Activated B cell treated with CpG ODN at 0.5 μM for 24 hours (primary cell): ENCODE measurements around the gene KCNK16. TPM values are rescaled to one million over a fixed set of nuclear protein-coding genes. Genes with fewer than 3 reads are reported as not detected.

Source experiments
- ATAC-seq: fragments of 200-7000 bp; cut with Tn5 transposase; one replicate; pipeline ENCODE4 v1.10.0; 2021; ENCODE audit warnings: low read depth, mild to moderate bottlenecking, moderate library complexity
- CTCF ChIA-PET: fragments of 350-600 bp; sonication (Branson Sonifier 250); formaldehyde crosslinking; loops from one replicate; lab custom pipeline; 2021; ENCODE audit warnings: antibody characterized with exemption; lab: Charles Lee
- POLR2A ChIA-PET: fragments of 350-600 bp; sonication (Branson Sonifier 250); formaldehyde crosslinking; loops from one replicate; lab custom pipeline; 2021; ENCODE audit warnings: antibody characterized with exemption; lab: Charles Lee
- DNase-seq: peaks from one replicate; pipeline ENCODE4 v3.0.0; 2022
- H3K27ac Mint-ChIP-seq: one replicate; pipeline ENCODE4 v1.8.0; 2020; ENCODE audit warnings: mixed read lengths
- H3K27me3 Mint-ChIP-seq: one replicate; pipeline ENCODE4 v1.8.0; 2021; ENCODE audit warnings: mixed read lengths
- H3K36me3 Mint-ChIP-seq: one replicate; pipeline ENCODE4 v1.8.0; 2021; ENCODE audit warnings: low read depth, mixed read lengths
- H3K4me1 Mint-ChIP-seq: one replicate; pipeline ENCODE4 v1.8.0; 2021; ENCODE audit warnings: mixed read lengths
- H3K4me3 Mint-ChIP-seq: one replicate; pipeline ENCODE4 v1.8.0; 2020; ENCODE audit warnings: mild to moderate bottlenecking, mixed read lengths
- H3K9me3 Mint-ChIP-seq: one replicate; pipeline ENCODE4 v1.8.0; 2020; ENCODE audit warnings: mixed read lengths
- CTCF ChIP-seq: fragments of 200-600 bp; IDR thresholded peaks from one replicate; pipeline ENCODE4 v1.8.0; 2022; ENCODE audit warnings: antibody characterized with exemption, mild to moderate bottlenecking
- intact Hi-C: fragments of 100-400 bp; cut with micrococcal nuclease; formaldehyde crosslinking; loops from one replicate; pipeline ENCODE4 v1.15.1; 2024
- total RNA-seq: library from RNA; stranded (reverse); gene quantifications from 2 replicates; pipeline ENCODE4 v1.2.3, GENCODE V29; 2022

The KCNK16 gene
- total RNA-seq, 1 donor from 2014 or later: not detected

DNA sequence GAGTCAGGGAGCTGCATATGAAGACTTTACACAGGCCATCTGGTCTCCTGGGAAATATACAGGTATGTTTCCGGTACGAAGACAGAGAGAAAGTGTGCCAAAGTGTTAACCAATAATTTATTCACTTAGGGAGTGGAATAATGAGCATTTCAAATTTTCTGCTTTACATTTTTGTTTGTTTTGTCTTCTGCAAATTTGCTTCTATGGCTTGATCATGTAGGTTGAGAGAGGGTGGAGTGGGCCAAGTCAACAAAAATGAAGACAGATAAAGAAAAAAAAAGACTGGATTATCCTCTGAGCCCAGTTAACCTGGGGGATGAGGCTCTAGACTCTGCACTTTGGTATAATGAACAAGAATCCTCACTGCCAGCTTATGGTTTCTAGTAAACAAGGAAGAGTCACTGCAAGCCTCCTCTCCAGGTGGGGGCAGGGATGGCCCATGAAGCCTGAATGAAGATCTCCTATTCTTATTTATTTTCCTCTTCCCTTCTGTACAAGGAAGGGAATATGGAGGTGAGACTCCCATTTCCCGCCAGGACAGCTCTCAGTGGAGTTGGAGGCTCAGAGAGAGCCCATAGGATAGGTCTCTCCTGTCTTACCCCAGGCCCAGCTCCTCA lies 46.0 kb downstream of the KCNK16 start:
- TF ChIP-seq CTCF: no peak
- Mint-ChIP-seq H3K27me3 (peaks cover 23% of the 10 kb centered on the region), H3K9me3 (peaks cover 3% of the 10 kb centered on the region), H3K4me1 (no peaks in the 10 kb centered on the region), H3K27ac (no peak overlapping the region), H3K4me3 (no peak overlapping the region), H3K36me3 (no peaks in the 10 kb centered on the region)
- intact Hi-C loops: no loop called here
- DNase-seq (no peak), ATAC-seq (no peak)
- ChIA-PET POLR2A (no interaction called here), CTCF (no interaction called here)

GRCh38 chr6:39274903-39275302 lies 47.6 kb downstream of the KCNK16 start:
- CTCF ChIA-PET: interaction anchor here (0.7 kb wide), 1 partner anchor 184 kb away, joined by 3 read pairs; no protein-coding TSS in a partner anchor
- no peak for TF ChIP-seq CTCF
- ATAC-seq (no peak), DNase-seq (no peak)
- Mint-ChIP-seq H3K9me3 (peaks cover 3% of the 10 kb centered on the region), H3K4me1 (no peaks in the 10 kb centered on the region), H3K36me3 (no peaks in the 10 kb centered on the region), H3K4me3 (no peak overlapping the region), H3K27ac (no peak overlapping the region), H3K27me3 (peaks cover 19% of the 10 kb centered on the region)
- intact Hi-C loops: no loop called here
- POLR2A ChIA-PET: no interaction called here

DNA sequence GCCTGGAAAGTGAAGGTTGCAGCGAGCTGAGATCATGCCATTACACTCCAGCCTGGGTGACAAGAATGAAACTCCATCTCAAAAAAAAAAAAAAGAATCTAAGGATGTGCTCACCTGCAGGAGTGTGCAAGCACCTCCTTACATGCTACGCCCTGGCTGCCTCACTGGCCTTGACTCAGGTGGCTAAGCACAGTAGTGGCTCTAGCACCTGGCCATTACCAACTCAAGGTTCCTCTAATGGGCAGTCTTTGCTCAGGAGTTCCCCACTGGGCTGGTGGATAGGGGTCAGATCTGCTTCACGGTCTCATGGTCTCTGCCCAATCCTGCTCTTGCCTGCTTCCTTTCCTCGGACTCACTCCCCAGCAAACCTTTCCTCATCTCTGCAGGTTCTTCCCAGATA lies 48.0 kb downstream of the KCNK16 start:
- DNase-seq (no peak), ATAC-seq (no peak)
- CTCF ChIA-PET: no interaction called here
- no peaks in the 10 kb centered on the region for H3K4me1 Mint-ChIP-seq
- no peak for TF ChIP-seq CTCF
- peaks cover 3% of the 10 kb centered on the region for H3K9me3 Mint-ChIP-seq
- intact Hi-C loops: no loop called here
- POLR2A ChIA-PET: no interaction called here
- H3K4me3 Mint-ChIP-seq: no peak overlapping the region
- peaks cover 17% of the 10 kb centered on the region for H3K27me3 Mint-ChIP-seq
- H3K36me3 Mint-ChIP-seq: no peaks in the 10 kb centered on the region
- H3K27ac Mint-ChIP-seq: no peak overlapping the region

DNA sequence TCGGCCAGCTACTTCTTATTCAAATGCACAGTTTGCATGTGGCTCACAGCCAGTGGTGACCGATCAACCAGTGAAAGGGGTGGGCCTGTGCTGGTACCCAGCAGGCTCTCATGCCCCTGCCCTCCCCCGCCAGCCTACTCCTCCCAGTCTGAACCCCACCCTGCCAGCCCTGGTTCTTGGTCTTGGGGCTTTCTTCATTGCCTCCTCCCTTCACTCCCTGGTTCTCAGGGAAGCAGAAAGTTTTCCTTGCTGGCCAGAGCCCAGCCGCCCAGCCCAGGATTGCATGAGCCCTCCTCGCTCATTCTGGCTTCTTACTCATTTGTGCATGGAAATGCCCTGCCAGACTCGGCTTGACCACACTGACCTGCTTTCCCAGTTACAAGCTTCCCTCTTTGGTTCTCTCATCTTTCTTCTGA lies 49.1 kb downstream of the KCNK16 start:
- Mint-ChIP-seq H3K4me1 (no peaks in the 10 kb centered on the region), H3K9me3 (peaks cover 3% of the 10 kb centered on the region)
- POLR2A ChIA-PET: no interaction called here

DNA sequence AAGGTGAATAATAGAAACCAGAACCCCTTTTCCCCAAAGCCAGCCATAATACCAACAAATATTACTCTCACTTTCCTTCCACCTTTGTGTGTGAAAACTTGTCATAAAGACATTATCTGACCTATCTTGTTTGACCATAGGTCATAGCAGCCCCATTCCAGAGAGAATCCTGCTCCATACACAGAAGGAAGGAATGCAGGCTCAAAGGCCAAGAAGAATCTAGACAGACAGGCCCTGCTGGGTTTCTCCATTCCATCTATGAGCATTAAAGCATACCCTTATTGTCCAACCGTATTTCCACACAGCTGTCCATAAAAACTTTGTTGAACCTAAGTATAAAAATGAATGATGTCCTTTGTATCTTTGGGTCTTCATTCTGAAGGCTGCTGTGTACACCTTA lies 52.5 kb downstream of the KCNK16 start:
- H3K4me3 Mint-ChIP-seq: no peak overlapping the region
- no peaks in the 10 kb centered on the region for H3K36me3 Mint-ChIP-seq
- TF ChIP-seq CTCF: no peak
- H3K27ac Mint-ChIP-seq: no peak overlapping the region
- peaks cover 9% of the 10 kb centered on the region for H3K27me3 Mint-ChIP-seq
- ATAC-seq (no peak), DNase-seq (no peak)
- H3K4me1 Mint-ChIP-seq: no peaks in the 10 kb centered on the region
- CTCF ChIA-PET: no interaction called here
- POLR2A ChIA-PET: no interaction called here
- intact Hi-C loops: no loop called here
- peaks cover 3% of the 10 kb centered on the region for H3K9me3 Mint-ChIP-seq

More for the DNA sequence above, 49.1 kb downstream of the KCNK16 start:
- CTCF ChIA-PET: no interaction called here
- peaks cover 17% of the 10 kb centered on the region for H3K27me3 Mint-ChIP-seq
- intact Hi-C loops: no loop called here
- ATAC-seq (no peak), DNase-seq (no peak)
- H3K4me3 Mint-ChIP-seq: no peak overlapping the region
- no peaks in the 10 kb centered on the region for H3K36me3 Mint-ChIP-seq
- H3K27ac Mint-ChIP-seq: no peak overlapping the region
- TF ChIP-seq CTCF: no peak
